Measurements from ENCODE around the gene MCHR1.
"Not testable (repeated sequence)": the region's sequence is repeated elsewhere in the genome, so short reads cannot be mapped to it uniquely, and the experiment has no call there.

MCHR1 gene

GRCh38 chr22:40673017-40673416 lies 6.3 kb upstream of the MCHR1 start:
- H3K27ac ChIP-seq = no peak overlapping the region

GRCh38 chr22:40674274-40674673 lies 5.0 kb upstream of the MCHR1 start:
- H3K27ac ChIP-seq = no peak overlapping the region
- no peak for TF ChIP-seq CTCF (conservative IDR thresholded peaks at IDR 0.05)

More at GRCh38 chr22:40673017-40673416, 6.3 kb upstream of the MCHR1 start:
- no peak for TF ChIP-seq CTCF (conservative IDR thresholded peaks at IDR 0.05)

- not testable (repeated sequence) for H3K27ac ChIP-seq
These were observed 3.1 kb upstream of the MCHR1 start for GRCh38 chr22:40676166-40676565.

- no peak overlapping the region for H3K27ac ChIP-seq
- no peak for TF ChIP-seq CTCF (conservative IDR thresholded peaks at IDR 0.05)
These were observed 2.6 kb upstream of the MCHR1 start for GRCh38 chr22:40676644-40677043.

- no peak overlapping the region for H3K27ac ChIP-seq
- TF ChIP-seq CTCF (conservative IDR thresholded peaks at IDR 0.05) = no peak
These were observed 613 bp upstream of the MCHR1 start for GRCh38 chr22:40678493-40679248.

- TF ChIP-seq CTCF (conservative IDR thresholded peaks at IDR 0.05) = no peak
- no peak overlapping the region for H3K27ac ChIP-seq
These were observed 907 bp downstream of the MCHR1 start for GRCh38 chr22:40679964-40680818.

- no peak for TF ChIP-seq CTCF (conservative IDR thresholded peaks at IDR 0.05)
These were observed 1.5 kb downstream of the MCHR1 start for GRCh38 chr22:40680819-40681183.

GRCh38 chr22:40681451-40681850 lies 2.2 kb downstream of the MCHR1 start:
- TF ChIP-seq CTCF (conservative IDR thresholded peaks at IDR 0.05) = no peak
- H3K27ac ChIP-seq = no peak overlapping the region

More at GRCh38 chr22:40680819-40681183, 1.5 kb downstream of the MCHR1 start:
- H3K27ac ChIP-seq = no peak overlapping the region
